Activated CD8-positive, alpha-beta T cell treated with anti-CD3 and anti-CD28 coated beads for 36 hours (primary cell): ENCODE results near the gene DGKA. TPM values are rescaled to one million over a fixed set of nuclear protein-coding genes. Genes with fewer than 3 reads are reported as not detected.
A peak's percentile ranks its signal among the peaks of the same experiment; 100 is the strongest.
"Not testable (repeated sequence)": the region's sequence is repeated elsewhere in the genome, so short reads cannot be mapped to it uniquely, and the experiment has no call there.

Experiments
- ATAC-seq: fragments of 200-7000 bp; cut with Tn5 transposase; one replicate; pipeline ENCODE4 v1.10.0; 2021; ENCODE audit warnings: mild to moderate bottlenecking, moderate library complexity
- CTCF ChIA-PET: fragments of 350-600 bp; sonication (Branson Sonifier 250); formaldehyde crosslinking; loops from one replicate; lab custom pipeline; 2021; ENCODE audit warnings: antibody characterized with exemption; lab: Charles Lee
- POLR2A ChIA-PET: fragments of 350-600 bp; sonication (Branson Sonifier 250); formaldehyde crosslinking; loops from one replicate; lab custom pipeline; 2021; ENCODE audit warnings: antibody characterized with exemption; lab: Charles Lee
- DNase-seq: peaks from one replicate; pipeline ENCODE4 v3.0.0-alpha.2; 2020
- H3K27ac Mint-ChIP-seq: one replicate; pipeline ENCODE4 v1.8.0; 2021; ENCODE audit warnings: mild to moderate bottlenecking, mixed read lengths
- H3K27me3 Mint-ChIP-seq: one replicate; pipeline ENCODE4 v1.8.0; 2021; ENCODE audit warnings: mixed read lengths
- H3K36me3 Mint-ChIP-seq: one replicate; pipeline ENCODE4 v1.8.0; 2021; ENCODE audit warnings: low read depth, mixed read lengths
- H3K4me1 Mint-ChIP-seq: one replicate; pipeline ENCODE4 v1.8.0; 2021; ENCODE audit warnings: low read depth, mixed read lengths
- H3K4me3 Mint-ChIP-seq: one replicate; pipeline ENCODE4 v1.8.0; 2021; ENCODE audit warnings: mild to moderate bottlenecking, moderate library complexity, mixed read lengths
- H3K9me3 Mint-ChIP-seq: one replicate; pipeline ENCODE4 v1.8.0; 2021; ENCODE audit warnings: mixed read lengths
- intact Hi-C: fragments of 100-400 bp; cut with micrococcal nuclease; formaldehyde crosslinking; loops from one replicate; pipeline ENCODE4 v1.10.0; 2022
- total RNA-seq, 2 experiments: library from RNA; stranded (reverse); gene quantifications; one replicate each; pipeline ENCODE4 v1.2.3, GENCODE V29; 2021
- TF ChIP-seq, protein P1 (sequence below): fragments of 200-600 bp; IDR thresholded peaks from one replicate; pipeline ENCODE4 v1.8.0; 2022; ENCODE audit warnings: antibody characterized with exemption, mild to moderate bottlenecking

DGKA gene
- total RNA-seq, 2 experiments from 2014 or later, result 350 to 353 TPM

DNA sequence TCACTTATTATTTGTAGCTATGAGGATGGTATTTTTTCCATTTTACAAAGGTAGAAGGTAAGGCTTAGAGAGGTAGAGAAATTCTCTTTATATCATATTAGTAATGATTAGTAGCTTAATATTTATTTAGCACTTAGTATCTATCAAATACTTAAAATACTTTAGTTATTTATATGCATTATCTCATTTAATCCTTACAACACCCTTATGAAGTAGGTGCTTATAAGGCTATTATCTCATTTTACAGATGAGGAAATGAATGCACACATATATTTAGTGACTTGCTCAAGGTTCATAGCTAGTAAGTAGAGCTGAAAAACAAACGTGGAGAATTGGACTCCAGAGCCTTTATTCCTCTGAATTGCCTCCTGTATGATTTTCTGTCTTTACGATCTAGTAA, 53.9 kb downstream of the DGKA start:
- Mint-ChIP-seq H3K36me3 (peaks cover 12% of the 10 kb centered on the region), H3K4me3 (no peak overlapping the region)

DNA sequence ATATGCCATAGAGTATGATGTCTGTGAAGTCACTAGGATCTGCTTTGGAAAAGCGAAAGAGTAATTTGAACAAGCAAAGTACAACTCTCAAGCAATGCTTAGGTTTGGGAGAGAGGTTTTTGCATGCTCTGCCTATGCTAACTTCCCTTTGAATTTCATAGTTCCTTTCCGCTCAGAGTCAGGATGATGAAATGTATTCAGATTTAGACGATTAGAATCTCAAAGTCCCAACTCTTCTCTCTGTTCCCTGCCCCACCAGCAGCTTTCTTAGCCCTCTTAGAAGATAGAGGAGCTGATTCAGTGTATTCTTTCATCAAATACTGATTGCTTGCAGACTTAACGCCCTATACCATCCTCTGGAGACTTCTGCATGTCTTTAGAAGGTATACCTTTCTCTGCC, 54.4 kb downstream of the DGKA start:
- H3K4me3 Mint-ChIP-seq, result no peak overlapping the region
- H3K9me3 Mint-ChIP-seq, result no peaks in the 10 kb centered on the region
- intact Hi-C loops, result no loop called here
- peaks cover 14% of the 10 kb centered on the region for H3K36me3 Mint-ChIP-seq
- no peak overlapping the region for H3K27ac Mint-ChIP-seq
- TF ChIP-seq, protein P1, sequence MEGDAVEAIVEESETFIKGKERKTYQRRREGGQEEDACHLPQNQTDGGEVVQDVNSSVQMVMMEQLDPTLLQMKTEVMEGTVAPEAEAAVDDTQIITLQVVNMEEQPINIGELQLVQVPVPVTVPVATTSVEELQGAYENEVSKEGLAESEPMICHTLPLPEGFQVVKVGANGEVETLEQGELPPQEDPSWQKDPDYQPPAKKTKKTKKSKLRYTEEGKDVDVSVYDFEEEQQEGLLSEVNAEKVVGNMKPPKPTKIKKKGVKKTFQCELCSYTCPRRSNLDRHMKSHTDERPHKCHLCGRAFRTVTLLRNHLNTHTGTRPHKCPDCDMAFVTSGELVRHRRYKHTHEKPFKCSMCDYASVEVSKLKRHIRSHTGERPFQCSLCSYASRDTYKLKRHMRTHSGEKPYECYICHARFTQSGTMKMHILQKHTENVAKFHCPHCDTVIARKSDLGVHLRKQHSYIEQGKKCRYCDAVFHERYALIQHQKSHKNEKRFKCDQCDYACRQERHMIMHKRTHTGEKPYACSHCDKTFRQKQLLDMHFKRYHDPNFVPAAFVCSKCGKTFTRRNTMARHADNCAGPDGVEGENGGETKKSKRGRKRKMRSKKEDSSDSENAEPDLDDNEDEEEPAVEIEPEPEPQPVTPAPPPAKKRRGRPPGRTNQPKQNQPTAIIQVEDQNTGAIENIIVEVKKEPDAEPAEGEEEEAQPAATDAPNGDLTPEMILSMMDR, result no peak
- H3K4me1 Mint-ChIP-seq, result peaks cover 2% of the 10 kb centered on the region
- ATAC-seq (no peak), DNase-seq (no peak)
- ChIA-PET CTCF (interaction anchor here (1.1 to 3.4 kb wide), 6 partner anchors 10 to 247 kb away, joined by 3 to 33 read pairs (median 4); partner anchors contain the start of gene RAB5B), POLR2A (interaction anchor here (2.4 kb wide), 1 partner anchor 11 kb away, joined by 8 read pairs; the partner anchor contains the start of gene RAB5B)
- H3K27me3 Mint-ChIP-seq, result no peaks in the 10 kb centered on the region

More for the DNA sequence above, 53.9 kb downstream of the DGKA start:
- ChIA-PET CTCF (interaction anchor here (0.7 to 3.4 kb wide), 7 partner anchors 10 to 247 kb away, joined by 3 to 33 read pairs (median 5); partner anchors contain the start of gene RAB5B), POLR2A (interaction anchor here (2.4 kb wide), 1 partner anchor 10 kb away, joined by 8 read pairs; the partner anchor contains the start of gene RAB5B)
- intact Hi-C loops, result no loop called here
- H3K27ac Mint-ChIP-seq, result no peak overlapping the region
- H3K27me3 Mint-ChIP-seq, result no peaks in the 10 kb centered on the region
- ATAC-seq, result no peak
- TF ChIP-seq, protein P1, result no peak
- DNase-seq, result no peak
- H3K4me1 Mint-ChIP-seq, result peaks cover 2% of the 10 kb centered on the region
- H3K9me3 Mint-ChIP-seq, result no peaks in the 10 kb centered on the region

DNA sequence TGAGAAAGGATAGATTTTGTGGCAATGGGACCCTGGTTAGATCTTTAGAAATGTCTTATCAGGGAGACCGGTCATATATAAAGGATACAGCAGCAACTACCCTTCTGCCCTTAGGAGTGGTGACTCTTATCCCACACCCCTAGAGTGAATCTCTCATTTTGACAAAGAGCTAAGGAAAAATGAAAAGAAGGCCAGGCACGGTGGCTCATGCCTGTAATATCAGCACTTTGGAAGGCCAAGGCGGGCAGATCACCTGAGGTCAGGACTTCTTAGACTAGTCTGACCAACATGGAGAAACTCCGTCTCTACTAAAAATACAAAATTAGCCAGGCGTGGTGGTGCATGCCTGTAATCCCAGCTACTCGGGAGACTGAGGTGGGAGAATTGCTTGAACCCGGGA, 55.0 kb downstream of the DGKA start:
- H3K9me3 Mint-ChIP-seq, H3K4me1 Mint-ChIP-seq, H3K27me3 Mint-ChIP-seq, ATAC-seq, intact Hi-C loops, H3K4me3 Mint-ChIP-seq, H3K27ac Mint-ChIP-seq, DNase-seq: not testable (repeated sequence)
- CTCF ChIA-PET, result interaction anchor here (1.1 to 3.4 kb wide), 5 partner anchors 9 to 248 kb away, joined by 3 to 33 read pairs (median 5); partner anchors contain the start of gene RAB5B
- peaks cover 19% of the 10 kb centered on the region for H3K36me3 Mint-ChIP-seq
- POLR2A ChIA-PET, result interaction anchor here (1.6 to 2.4 kb wide), 2 partner anchors 11 to 59 kb away, joined by 3 to 8 read pairs; partner anchors contain the start of gene RAB5B

DNA sequence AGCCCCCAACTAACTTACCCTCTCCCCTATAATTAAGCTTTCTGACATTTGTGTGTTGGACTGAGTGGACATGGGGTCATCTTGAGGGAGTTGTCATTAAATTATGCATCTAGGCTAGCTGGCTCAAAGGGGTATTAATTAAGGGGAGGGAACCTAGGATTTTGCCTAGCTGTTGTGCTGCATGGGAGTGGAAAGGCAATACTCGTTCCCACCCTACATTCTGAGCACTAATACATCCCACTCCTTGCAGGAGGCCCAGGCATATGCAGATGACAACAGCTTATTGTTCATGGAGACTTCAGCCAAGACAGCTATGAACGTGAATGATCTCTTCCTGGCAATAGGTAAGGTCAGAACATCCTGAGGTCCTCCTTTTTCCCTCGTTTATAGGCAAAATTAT, 60.1 kb downstream of the DGKA start:
- no peaks in the 10 kb centered on the region for H3K27me3 Mint-ChIP-seq
- ATAC-seq (no peak), DNase-seq (no peak)
- no peaks in the 10 kb centered on the region for H3K9me3 Mint-ChIP-seq
- CTCF ChIA-PET, result interaction anchor here (1.0 to 1.3 kb wide), 2 partner anchors 50 to 252 kb away, joined by 3 to 4 read pairs; no protein-coding TSS in a partner anchor
- TF ChIP-seq, protein P1, result no peak
- H3K4me1 Mint-ChIP-seq, result peaks cover 3% of the 10 kb centered on the region
- no peak overlapping the region for H3K27ac Mint-ChIP-seq
- H3K4me3 Mint-ChIP-seq, result no peak overlapping the region
- peaks cover 27% of the 10 kb centered on the region for H3K36me3 Mint-ChIP-seq
- POLR2A ChIA-PET, result interaction anchor here (0.6 to 1.5 kb wide), 3 partner anchors 16 to 24 kb away, joined by 3 to 7 read pairs (median 3); partner anchors contain the start of gene RAB5B
- intact Hi-C loops, result no loop called here

DNA sequence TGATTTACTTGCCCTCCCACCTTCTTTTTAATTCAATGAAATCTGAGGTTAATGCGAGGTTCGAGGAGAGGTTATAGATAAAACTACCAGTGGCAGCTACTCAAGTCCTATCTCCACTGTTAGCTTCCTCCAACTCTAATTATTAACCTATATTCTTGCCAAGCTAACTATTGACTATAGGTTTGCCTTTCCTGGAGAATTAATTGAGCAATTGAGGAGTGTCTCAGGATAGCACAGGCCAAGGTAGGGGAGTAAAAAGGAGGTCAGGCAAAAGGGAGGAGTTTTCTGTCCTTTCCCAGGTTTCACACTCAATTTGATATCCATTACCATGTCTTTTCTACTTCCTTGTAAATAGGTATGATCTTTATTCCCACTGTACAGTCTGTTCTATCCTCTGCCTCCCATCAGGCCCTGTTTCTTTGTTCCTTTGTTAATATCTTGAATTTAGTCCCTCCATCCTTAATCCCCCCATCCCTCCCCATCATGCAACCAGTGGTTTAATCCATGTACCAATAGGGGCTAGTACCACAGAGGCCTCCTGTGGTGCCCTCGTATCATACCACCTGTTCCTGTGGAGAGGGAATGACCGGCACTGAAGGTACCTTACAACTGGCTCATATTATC, 62.4 kb downstream of the DGKA start:
- H3K36me3 Mint-ChIP-seq, result peaks cover 27% of the 10 kb centered on the region

More for the DNA sequence above, 62.4 kb downstream of the DGKA start:
- ATAC-seq, result no peak
- no peak overlapping the region for H3K4me3 Mint-ChIP-seq
- CTCF ChIA-PET, result interaction anchor here (1.0 to 6.2 kb wide), 3 partner anchors 36 to 57 kb away, joined by 3 to 55 read pairs (median 20); no protein-coding TSS in a partner anchor
- H3K27me3 Mint-ChIP-seq, result peaks cover 11% of the 10 kb centered on the region
- no peaks in the 10 kb centered on the region for H3K9me3 Mint-ChIP-seq
- POLR2A ChIA-PET, result no interaction called here
- TF ChIP-seq, protein P1, result no peak
- DNase-seq, result no peak
- intact Hi-C loops, result no loop called here
- H3K27ac Mint-ChIP-seq, result peak overlapping the region; percentile 2
- H3K4me1 Mint-ChIP-seq, result peaks cover 16% of the 10 kb centered on the region
